ENCODE results near the gene FKBP1A.
A peak's percentile ranks its signal among the peaks of the same experiment; 100 is the strongest.

FKBP1A gene

DNA sequence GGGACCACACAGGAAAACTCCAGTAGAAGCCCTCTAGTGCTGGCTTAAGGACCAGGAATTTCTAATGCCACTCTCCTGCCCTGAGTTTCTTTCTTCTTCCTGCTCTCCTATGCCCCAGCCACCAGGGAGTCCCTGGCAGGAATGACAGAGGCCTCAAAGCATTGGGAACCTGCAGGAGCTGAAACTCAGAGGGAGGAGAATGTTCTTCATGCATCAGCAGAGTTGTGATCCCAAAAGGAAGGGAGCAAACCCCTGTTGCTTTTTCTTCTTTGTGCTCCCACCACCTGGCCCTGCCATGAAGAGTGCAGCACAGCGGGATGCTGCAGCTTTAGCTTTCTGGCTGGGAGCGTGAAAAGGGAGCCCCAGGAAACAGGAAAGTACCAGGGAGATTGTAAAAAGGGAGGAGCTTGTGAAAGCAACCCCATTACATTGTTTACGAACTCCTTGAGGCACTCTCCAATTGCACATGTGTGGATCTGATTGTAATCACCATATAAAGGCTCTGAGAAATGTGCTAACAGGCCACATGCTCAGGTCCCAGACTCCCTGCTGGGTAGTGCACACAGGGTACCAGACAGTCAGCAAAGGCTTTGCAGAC, 34.7 kb upstream of the FKBP1A start:
- no peak overlapping the region for H3K23ac ChIP-seq (ENCODE audit: low read length in 2 of 2)
- H2BK12ac ChIP-seq (ENCODE audit: low read length in 2 of 2) = peak overlapping the region in 1 of 2 experiments; percentile 25
- H3K79me1 ChIP-seq (replicated peaks; ENCODE audit: low read length, poor library complexity, severe bottlenecking) = no peaks in the 10 kb centered on the region
- H3K9ac ChIP-seq (ENCODE audit: low read length) = no peak overlapping the region
- no peak overlapping the region for H3K14ac ChIP-seq (ENCODE audit: low read length in 2 of 2)
- no peak overlapping the region for H2BK5ac ChIP-seq (ENCODE audit: low read depth, low read length, poor library complexity, severe bottlenecking)
- H3K4me1 ChIP-seq (ENCODE audit: control insufficient read depth, insufficient read depth, low read depth, low read length) = peaks cover 8% of the 10 kb centered on the region
- peak overlapping the region; percentile 49 for H3K27ac ChIP-seq (ENCODE audit: low read length, poor library complexity, severe bottlenecking)
- H2AK5ac ChIP-seq (ENCODE audit: low read length, severe bottlenecking) = no peak overlapping the region
- no peak overlapping the region for H4K8ac ChIP-seq (ENCODE audit: low read length)
- H3K4me2 ChIP-seq (ENCODE audit: low read length, poor library complexity, severe bottlenecking) = no peak overlapping the region
- no peak overlapping the region for H2BK15ac ChIP-seq (ENCODE audit: low read depth, poor library complexity, severe bottlenecking)
- H3K36me3 ChIP-seq (ENCODE audit: control insufficient read depth in 1 of 2, insufficient read depth in 2 of 2, low read depth in 1 of 2, low read length in 2 of 2) = no peaks in the 10 kb centered on the region
- H3K18ac ChIP-seq (ENCODE audit: low read depth in 1 of 2, low read length in 2 of 2) = peak overlapping the region; percentile 42 to 48
- H3K4me3 ChIP-seq (ENCODE audit: insufficient read depth in 1 of 2, low read depth in 1 of 2, low read length in 2 of 2) = no peak overlapping the region
- no peaks in the 10 kb centered on the region for H3K9me3 ChIP-seq (ENCODE audit: control insufficient read depth, low read length)
- H4K91ac ChIP-seq (ENCODE audit: low read length) = peak overlapping the region; percentile 31
- no peaks in the 10 kb centered on the region for H3K27me3 ChIP-seq (ENCODE audit: control insufficient read depth in 1 of 2, insufficient read depth in 1 of 2, low read length in 2 of 2)
- no peak overlapping the region for H3K4ac ChIP-seq (ENCODE audit: low read depth in 1 of 2, low read length in 2 of 2)
- no peak overlapping the region for H2AFZ ChIP-seq (ENCODE audit: low read depth, low read length)
- WGBS = 40% methylated on average over 2 of the region's 3 CpGs
- no peak overlapping the region for H2BK120ac ChIP-seq (ENCODE audit: low read depth, low read length)
- DNase-seq = peak; percentile 85

GRCh38 chr20:1426231-1426849, 33.5 kb upstream of the FKBP1A start:
- Histone ChIP-seq H4K8ac (ENCODE audit: low read length) (no peak overlapping the region), H3K4ac (ENCODE audit: low read depth in 1 of 2, low read length in 2 of 2) (no peak overlapping the region), H3K23ac (ENCODE audit: low read length in 2 of 2) (no peak overlapping the region), H3K27me3 (ENCODE audit: control insufficient read depth in 1 of 2, insufficient read depth in 1 of 2, low read length in 2 of 2) (no peaks in the 10 kb centered on the region), H3K4me2 (ENCODE audit: low read length, poor library complexity, severe bottlenecking) (no peak overlapping the region), H3K27ac (ENCODE audit: low read length, poor library complexity, severe bottlenecking) (no peak overlapping the region), H2BK15ac (ENCODE audit: low read depth, poor library complexity, severe bottlenecking) (peak overlapping the region; percentile 12), H3K36me3 (ENCODE audit: control insufficient read depth in 1 of 2, insufficient read depth in 2 of 2, low read depth in 1 of 2, low read length in 2 of 2) (no peaks in the 10 kb centered on the region), H3K4me3 (ENCODE audit: insufficient read depth in 1 of 2, low read depth in 1 of 2, low read length in 2 of 2) (no peak overlapping the region), H4K91ac (ENCODE audit: low read length) (no peak overlapping the region), H2BK12ac (ENCODE audit: low read length in 2 of 2) (peak overlapping the region in 1 of 2 experiments; percentile 40), H2AK5ac (ENCODE audit: low read length, severe bottlenecking) (peak overlapping the region; percentile 86), H2BK120ac (ENCODE audit: low read depth, low read length) (no peak overlapping the region), H3K9ac (ENCODE audit: low read length) (no peak overlapping the region), H2BK5ac (ENCODE audit: low read depth, low read length, poor library complexity, severe bottlenecking) (no peak overlapping the region), H3K18ac (ENCODE audit: low read depth in 1 of 2, low read length in 2 of 2) (peak overlapping the region in 1 of 2 experiments; percentile 14), H3K9me3 (ENCODE audit: control insufficient read depth, low read length) (peaks cover 1% of the 10 kb centered on the region), H3K4me1 (ENCODE audit: control insufficient read depth, insufficient read depth, low read depth, low read length) (peaks cover 8% of the 10 kb centered on the region), H3K79me1 (replicated peaks; ENCODE audit: low read length, poor library complexity, severe bottlenecking) (no peaks in the 10 kb centered on the region), H2AFZ (ENCODE audit: low read depth, low read length) (no peak overlapping the region), H3K14ac (ENCODE audit: low read length in 2 of 2) (peak overlapping the region in 1 of 2 experiments; percentile 76)
- no peak for DNase-seq
- WGBS = 68% methylated on average over 4 of the region's 4 CpGs

DNA sequence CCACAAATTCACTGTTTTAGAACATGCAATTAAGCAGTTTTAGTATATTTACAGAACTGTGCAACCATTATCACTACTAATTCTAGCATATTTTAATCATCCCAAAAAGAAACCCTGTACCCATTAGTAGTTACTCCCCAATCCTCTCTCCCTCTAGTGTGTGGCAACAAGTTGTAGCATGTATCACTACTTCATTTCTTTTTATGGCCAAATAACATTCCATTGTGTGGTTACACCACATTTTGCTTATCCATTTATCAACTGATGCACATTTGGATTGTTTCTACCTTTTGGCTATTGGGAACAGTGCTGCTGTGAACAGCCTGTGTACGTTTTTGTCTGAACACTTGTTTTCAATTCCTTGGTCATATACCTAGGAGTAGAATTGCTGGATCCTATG, 31.5 kb upstream of the FKBP1A start:
- no peak overlapping the region for H3K27ac ChIP-seq (ENCODE audit: low read length, poor library complexity, severe bottlenecking)
- no peak overlapping the region for H4K8ac ChIP-seq (ENCODE audit: low read length)
- H2AFZ ChIP-seq (ENCODE audit: low read depth, low read length) = no peak overlapping the region
- no peak overlapping the region for H2BK5ac ChIP-seq (ENCODE audit: low read depth, low read length, poor library complexity, severe bottlenecking)
- H3K14ac ChIP-seq (ENCODE audit: low read length in 2 of 2) = no peak overlapping the region
- H4K91ac ChIP-seq (ENCODE audit: low read length) = no peak overlapping the region
- H3K9ac ChIP-seq (ENCODE audit: low read length) = peak overlapping the region; percentile 27
- H3K36me3 ChIP-seq (ENCODE audit: control insufficient read depth in 1 of 2, insufficient read depth in 2 of 2, low read depth in 1 of 2, low read length in 2 of 2) = no peaks in the 10 kb centered on the region
- H2AK5ac ChIP-seq (ENCODE audit: low read length, severe bottlenecking) = no peak overlapping the region
- 64% methylated on average over 1 of the region's 1 CpG for WGBS
- H3K9me3 ChIP-seq (ENCODE audit: control insufficient read depth, low read length) = peaks cover 16% of the 10 kb centered on the region
- no peak overlapping the region for H3K23ac ChIP-seq (ENCODE audit: low read length in 2 of 2)
- H3K79me1 ChIP-seq (replicated peaks; ENCODE audit: low read length, poor library complexity, severe bottlenecking) = no peaks in the 10 kb centered on the region
- no peak overlapping the region for H3K4ac ChIP-seq (ENCODE audit: low read depth in 1 of 2, low read length in 2 of 2)
- no peaks in the 10 kb centered on the region for H3K27me3 ChIP-seq (ENCODE audit: control insufficient read depth in 1 of 2, insufficient read depth in 1 of 2, low read length in 2 of 2)
- H3K18ac ChIP-seq (ENCODE audit: low read depth in 1 of 2, low read length in 2 of 2) = no peak overlapping the region
- no peak overlapping the region for H2BK15ac ChIP-seq (ENCODE audit: low read depth, poor library complexity, severe bottlenecking)
- no peak overlapping the region for H2BK12ac ChIP-seq (ENCODE audit: low read length in 2 of 2)
- H2BK120ac ChIP-seq (ENCODE audit: low read depth, low read length) = no peak overlapping the region
- peaks cover 8% of the 10 kb centered on the region for H3K4me1 ChIP-seq (ENCODE audit: control insufficient read depth, insufficient read depth, low read depth, low read length)
- peak; percentile 26 for DNase-seq
- no peak overlapping the region for H3K4me2 ChIP-seq (ENCODE audit: low read length, poor library complexity, severe bottlenecking)
- H3K4me3 ChIP-seq (ENCODE audit: insufficient read depth in 1 of 2, low read depth in 1 of 2, low read length in 2 of 2) = no peak overlapping the region

DNA sequence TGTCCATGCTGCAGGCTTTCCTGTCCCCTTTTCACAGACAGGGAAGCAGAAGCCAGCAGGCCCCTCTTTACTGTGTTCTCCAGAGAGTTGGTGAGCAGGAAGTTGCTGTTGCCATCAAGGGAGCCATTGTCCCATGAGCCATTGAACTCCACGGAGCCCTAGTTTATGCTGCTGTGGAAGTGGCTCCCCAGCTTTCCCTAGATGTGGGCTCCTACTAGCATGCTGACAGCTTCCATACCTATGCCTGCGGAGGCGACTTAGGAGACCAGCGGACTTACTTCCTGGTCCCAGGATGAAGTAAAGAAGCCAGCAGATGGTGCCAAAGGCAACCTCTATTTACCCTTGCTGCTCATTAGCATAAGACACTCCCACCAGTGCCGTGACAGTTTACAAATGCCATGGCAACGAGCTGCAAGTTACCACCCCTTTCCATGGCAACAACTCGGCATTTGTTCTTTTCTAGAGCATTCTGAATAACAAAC, 30.8 kb upstream of the FKBP1A start:
- Histone ChIP-seq H3K9me3 (ENCODE audit: control insufficient read depth, low read length) (peaks cover 17% of the 10 kb centered on the region), H2AFZ (ENCODE audit: low read depth, low read length) (no peak overlapping the region), H2BK120ac (ENCODE audit: low read depth, low read length) (no peak overlapping the region), H3K27me3 (ENCODE audit: control insufficient read depth in 1 of 2, insufficient read depth in 1 of 2, low read length in 2 of 2) (no peaks in the 10 kb centered on the region), H2BK5ac (ENCODE audit: low read depth, low read length, poor library complexity, severe bottlenecking) (no peak overlapping the region), H3K4ac (ENCODE audit: low read depth in 1 of 2, low read length in 2 of 2) (peak overlapping the region in 1 of 2 experiments; percentile 6), H3K14ac (ENCODE audit: low read length in 2 of 2) (no peak overlapping the region), H3K23ac (ENCODE audit: low read length in 2 of 2) (no peak overlapping the region), H3K9ac (ENCODE audit: low read length) (no peak overlapping the region), H3K36me3 (ENCODE audit: control insufficient read depth in 1 of 2, insufficient read depth in 2 of 2, low read depth in 1 of 2, low read length in 2 of 2) (no peaks in the 10 kb centered on the region), H3K79me1 (replicated peaks; ENCODE audit: low read length, poor library complexity, severe bottlenecking) (no peaks in the 10 kb centered on the region), H3K4me1 (ENCODE audit: control insufficient read depth, insufficient read depth, low read depth, low read length) (peaks cover 8% of the 10 kb centered on the region), H3K4me3 (ENCODE audit: insufficient read depth in 1 of 2, low read depth in 1 of 2, low read length in 2 of 2) (no peak overlapping the region), H2BK15ac (ENCODE audit: low read depth, poor library complexity, severe bottlenecking) (no peak overlapping the region), H2BK12ac (ENCODE audit: low read length in 2 of 2) (no peak overlapping the region), H4K8ac (ENCODE audit: low read length) (no peak overlapping the region), H2AK5ac (ENCODE audit: low read length, severe bottlenecking) (no peak overlapping the region), H3K27ac (ENCODE audit: low read length, poor library complexity, severe bottlenecking) (no peak overlapping the region), H3K18ac (ENCODE audit: low read depth in 1 of 2, low read length in 2 of 2) (no peak overlapping the region), H3K4me2 (ENCODE audit: low read length, poor library complexity, severe bottlenecking) (no peak overlapping the region), H4K91ac (ENCODE audit: low read length) (no peak overlapping the region)
- DNase-seq = peak; percentile 93
- WGBS = 45% methylated on average over 7 of the region's 7 CpGs
